ENCODE results near the gene NUDT16. TPM values are rescaled to one million over a fixed set of nuclear protein-coding genes. Genes with fewer than 3 reads are reported as not detected.
"Not testable (repeated sequence)": the region's sequence is repeated elsewhere in the genome, so short reads cannot be mapped to it uniquely, and the experiment has no call there.

The NUDT16 gene
- total RNA-seq, 4 donors from 2014 or later = 7.6 to 14.5 (median 11.6) TPM

- WGBS = 86% methylated on average over 2 of the region's 2 CpGs
- no peak overlapping the region for H3K27ac ChIP-seq
- H3K4me3 ChIP-seq = no peak overlapping the region
- no peaks in the 10 kb centered on the region for H3K27me3 ChIP-seq
- DNase-seq (ENCODE audit: low spot score in 2 of 2) = no peak
- no peak for TF ChIP-seq POLR2A (IDR thresholded peaks at IDR 0.05)
- no peak for TF ChIP-seq CTCF (IDR thresholded peaks at IDR 0.05)
- no peak for TF ChIP-seq POLR2AphosphoS5 (IDR thresholded peaks at IDR 0.05)
- no peak for TF ChIP-seq EP300 (IDR thresholded peaks at IDR 0.05)
- H3K9me3 ChIP-seq = no peaks in the 10 kb centered on the region
- peaks cover 37% of the 10 kb centered on the region for H3K36me3 ChIP-seq
- H3K4me1 ChIP-seq = no peaks in the 10 kb centered on the region
Observed at GRCh38 chr3:131371688-131372066, 9.9 kb upstream of the NUDT16 start.

GRCh38 chr3:131374741-131375140 is 6.8 kb upstream of the NUDT16 start:
- TF ChIP-seq CTCF (IDR thresholded peaks at IDR 0.05) (no peak), POLR2A (IDR thresholded peaks at IDR 0.05) (no peak), EP300 (IDR thresholded peaks at IDR 0.05) (no peak), POLR2AphosphoS5 (IDR thresholded peaks at IDR 0.05) (no peak)
- Histone ChIP-seq H3K9me3 (no peaks in the 10 kb centered on the region), H3K4me1 (peaks cover 5% of the 10 kb centered on the region), H3K27me3 (no peaks in the 10 kb centered on the region), H3K27ac (no peak overlapping the region), H3K4me3 (no peak overlapping the region), H3K36me3 (peaks cover 37% of the 10 kb centered on the region)
- DNase-seq (ENCODE audit: low spot score in 2 of 2) = no peak
- 100% methylated on average over 2 of the region's 2 CpGs for WGBS

GRCh38 chr3:131380821-131381444 is 641 bp upstream of the NUDT16 start:
- DNase-seq (ENCODE audit: low spot score in 2 of 2) = not testable (repeated sequence)
- peaks cover 16% of the 10 kb centered on the region for H3K36me3 ChIP-seq
- TF ChIP-seq POLR2AphosphoS5 (IDR thresholded peaks at IDR 0.05) (peak in 1 of 3 donors; percentile 39), POLR2A (IDR thresholded peaks at IDR 0.05) (peak in 1 of 2 donors; percentile 22)

GRCh38 chr3:131386429-131387165 is 5.0 kb downstream of the NUDT16 start:
- peak overlapping the region; percentile 82 for H3K27ac ChIP-seq
- DNase-seq (ENCODE audit: low spot score in 2 of 2) = peak; percentile 82 to 88
- TF ChIP-seq POLR2A (IDR thresholded peaks at IDR 0.05) = no peak
- no peak for TF ChIP-seq CTCF (IDR thresholded peaks at IDR 0.05)
- TF ChIP-seq POLR2AphosphoS5 (IDR thresholded peaks at IDR 0.05) = peak in 1 of 3 donors; percentile 52
- TF ChIP-seq EP300 (IDR thresholded peaks at IDR 0.05) = no peak
- H3K9me3 ChIP-seq = no peaks in the 10 kb centered on the region
- no peaks in the 10 kb centered on the region for H3K27me3 ChIP-seq
- no peak overlapping the region for H3K4me3 ChIP-seq
- peaks cover 13% of the 10 kb centered on the region for H3K36me3 ChIP-seq
- peaks cover 40% of the 10 kb centered on the region for H3K4me1 ChIP-seq
- 50% methylated on average over 6 of the region's 6 CpGs for WGBS

More at GRCh38 chr3:131380821-131381444, 641 bp upstream of the NUDT16 start:
- H3K4me1 ChIP-seq = peaks cover 40% of the 10 kb centered on the region
- H3K4me3 ChIP-seq = peak overlapping the region; percentile 88
- H3K9me3 ChIP-seq, H3K27me3 ChIP-seq: not testable (repeated sequence)
- H3K27ac ChIP-seq = peak overlapping the region; percentile 90
- WGBS = 19% methylated on average over 16 of the region's 16 CpGs

- H3K27ac ChIP-seq = peak overlapping the region; percentile 82
- H3K9me3 ChIP-seq = no peaks in the 10 kb centered on the region
- DNase-seq (ENCODE audit: low spot score in 2 of 2) = no peak
- no peaks in the 10 kb centered on the region for H3K27me3 ChIP-seq
- WGBS = 58% methylated on average over 1 of the region's 1 CpG
- H3K36me3 ChIP-seq = peaks cover 13% of the 10 kb centered on the region
- TF ChIP-seq CTCF (IDR thresholded peaks at IDR 0.05) (no peak), EP300 (IDR thresholded peaks at IDR 0.05) (no peak), POLR2AphosphoS5 (IDR thresholded peaks at IDR 0.05) (no peak), POLR2A (IDR thresholded peaks at IDR 0.05) (no peak)
- H3K4me3 ChIP-seq = no peak overlapping the region
- H3K4me1 ChIP-seq = peaks cover 30% of the 10 kb centered on the region
Observed at GRCh38 chr3:131387796-131388489, 6.4 kb downstream of the NUDT16 start.

All from suprapubic skin (tissue), 4 donors.